Measurements from ENCODE around the gene ESYT3. TPM values are rescaled to one million over a fixed set of nuclear protein-coding genes. Genes with fewer than 3 reads are reported as not detected.
A peak's percentile ranks its signal among the peaks of the same experiment; 100 is the strongest.
"Not testable (repeated sequence)": the region's sequence is repeated elsewhere in the genome, so short reads cannot be mapped to it uniquely, and the experiment has no call there.

ESYT3 gene
- total RNA-seq, 3 donors from 2014 or later: 0.05 to 0.19 (median 0.13) TPM

GRCh38 chr3:138426754-138427153 is 7.7 kb upstream of the ESYT3 start:
- not testable (repeated sequence) for H3K36me3 Mint-ChIP-seq (ENCODE audit: insufficient read depth); H3K4me3 Mint-ChIP-seq; H3K9me3 Mint-ChIP-seq; DNase-seq; H3K4me1 Mint-ChIP-seq (ENCODE audit: low read depth); ATAC-seq
- H3K27me3 Mint-ChIP-seq (ENCODE audit: low read depth): peaks cover 13% of the 10 kb centered on the region

DNA sequence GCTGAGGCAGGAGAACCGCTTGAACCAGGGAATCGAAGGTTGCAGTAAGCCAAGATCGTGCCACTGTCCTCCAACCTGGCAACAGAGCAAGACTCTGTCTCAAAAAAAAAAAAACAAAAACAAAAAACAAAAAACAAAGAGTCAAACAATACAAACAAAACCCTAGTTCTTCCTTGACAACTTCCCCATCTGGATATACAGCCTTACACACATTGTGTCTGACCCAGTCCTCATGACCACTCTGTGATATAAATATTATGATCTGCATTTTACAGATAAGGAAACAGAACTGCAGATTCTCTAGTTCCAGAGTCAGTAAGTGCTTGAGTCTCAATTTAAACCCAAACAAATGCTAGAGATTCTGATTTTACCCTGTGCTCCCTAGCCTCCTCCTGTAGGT is 4.8 kb upstream of the ESYT3 start:
- peaks cover 6% of the 10 kb centered on the region for H3K4me1 Mint-ChIP-seq (ENCODE audit: low read depth)
- no peak for ATAC-seq
- H3K4me3 Mint-ChIP-seq: no peak overlapping the region

GRCh38 chr3:138432576-138433240 is 1.7 kb upstream of the ESYT3 start:
- Mint-ChIP-seq H3K9me3 (no peaks in the 10 kb centered on the region), H3K36me3 (ENCODE audit: insufficient read depth) (no peaks in the 10 kb centered on the region), H3K4me3 (no peak overlapping the region), H3K4me1 (ENCODE audit: low read depth) (peaks cover 11% of the 10 kb centered on the region), H3K27me3 (ENCODE audit: low read depth) (peaks cover 54% of the 10 kb centered on the region)
- DNase-seq (no peak), ATAC-seq (no peak)

More for the DNA sequence above, 4.8 kb upstream of the ESYT3 start:
- Mint-ChIP-seq H3K36me3 (ENCODE audit: insufficient read depth) (no peaks in the 10 kb centered on the region), H3K27me3 (ENCODE audit: low read depth) (peaks cover 33% of the 10 kb centered on the region), H3K9me3 (no peaks in the 10 kb centered on the region)
- no peak for DNase-seq

GRCh38 chr3:138433892-138434275 is 532 bp upstream of the ESYT3 start:
- peak overlapping the region; percentile 62 for H3K4me3 Mint-ChIP-seq
- DNase-seq (no peak), ATAC-seq (no peak)

GRCh38 chr3:138434875-138435772 is 708 bp downstream of the ESYT3 start:
- Mint-ChIP-seq H3K27me3 (ENCODE audit: low read depth) (peaks cover 56% of the 10 kb centered on the region), H3K4me1 (ENCODE audit: low read depth) (peaks cover 11% of the 10 kb centered on the region), H3K9me3 (no peaks in the 10 kb centered on the region), H3K4me3 (peak overlapping the region; percentile 42), H3K36me3 (ENCODE audit: insufficient read depth) (no peaks in the 10 kb centered on the region)
- no peak for DNase-seq
- peak; percentile 12 to 21 for ATAC-seq

More at GRCh38 chr3:138433892-138434275, 532 bp upstream of the ESYT3 start:
- Mint-ChIP-seq H3K36me3 (ENCODE audit: insufficient read depth) (no peaks in the 10 kb centered on the region), H3K4me1 (ENCODE audit: low read depth) (peaks cover 11% of the 10 kb centered on the region), H3K9me3 (no peaks in the 10 kb centered on the region), H3K27me3 (ENCODE audit: low read depth) (peaks cover 55% of the 10 kb centered on the region)

DNA sequence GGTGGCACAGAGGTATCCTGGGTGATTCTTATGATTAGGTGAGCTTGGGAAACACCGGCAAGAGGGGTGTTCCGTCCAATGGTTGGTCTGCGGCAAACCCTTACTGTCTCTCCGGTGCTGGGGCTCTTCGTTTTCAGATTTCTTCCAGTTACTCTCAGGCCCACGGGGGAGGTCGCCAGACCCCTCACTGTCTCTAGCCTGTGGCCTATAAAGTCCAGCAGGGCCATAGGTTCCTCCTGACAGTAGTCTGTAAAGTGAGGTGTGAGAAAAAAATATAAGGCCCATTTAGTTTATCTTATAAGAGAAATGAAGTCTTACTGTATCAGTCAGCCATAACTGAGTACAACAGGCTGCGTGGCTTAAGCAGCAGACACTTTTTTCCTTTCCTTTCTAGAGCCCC is 1.4 kb downstream of the ESYT3 start:
- Mint-ChIP-seq H3K27me3 (ENCODE audit: low read depth) (peaks cover 54% of the 10 kb centered on the region), H3K4me3 (peak overlapping the region; percentile 45), H3K9me3 (no peaks in the 10 kb centered on the region), H3K36me3 (ENCODE audit: insufficient read depth) (no peaks in the 10 kb centered on the region), H3K4me1 (ENCODE audit: low read depth) (peaks cover 11% of the 10 kb centered on the region)
- ATAC-seq (no peak), DNase-seq (no peak)

DNA sequence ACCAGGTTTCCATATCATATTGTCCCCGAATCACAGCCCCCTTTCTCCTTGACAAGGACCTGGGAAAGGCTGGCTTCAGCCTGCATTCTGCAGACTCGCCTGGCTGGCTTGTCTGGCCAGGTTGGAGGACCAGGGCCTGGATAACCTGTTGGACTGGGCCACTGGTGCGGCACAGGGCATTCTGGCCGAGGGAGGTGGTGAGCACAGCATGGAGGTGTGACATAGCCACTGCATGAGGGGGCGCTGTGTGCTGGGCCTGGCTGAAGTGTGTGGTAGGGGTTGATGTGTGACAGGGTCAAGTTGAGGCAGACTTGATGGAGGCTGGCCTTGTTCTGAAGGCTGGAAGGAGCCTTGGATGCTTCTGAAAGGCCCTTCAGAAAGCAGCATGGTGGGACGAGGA is 2.9 kb downstream of the ESYT3 start:
- Mint-ChIP-seq H3K36me3 (ENCODE audit: insufficient read depth) (no peaks in the 10 kb centered on the region), H3K4me3 (no peak overlapping the region), H3K9me3 (no peaks in the 10 kb centered on the region), H3K27me3 (ENCODE audit: low read depth) (peaks cover 46% of the 10 kb centered on the region), H3K4me1 (ENCODE audit: low read depth) (peaks cover 11% of the 10 kb centered on the region)
- DNase-seq: no peak
- ATAC-seq: no peak

DNA sequence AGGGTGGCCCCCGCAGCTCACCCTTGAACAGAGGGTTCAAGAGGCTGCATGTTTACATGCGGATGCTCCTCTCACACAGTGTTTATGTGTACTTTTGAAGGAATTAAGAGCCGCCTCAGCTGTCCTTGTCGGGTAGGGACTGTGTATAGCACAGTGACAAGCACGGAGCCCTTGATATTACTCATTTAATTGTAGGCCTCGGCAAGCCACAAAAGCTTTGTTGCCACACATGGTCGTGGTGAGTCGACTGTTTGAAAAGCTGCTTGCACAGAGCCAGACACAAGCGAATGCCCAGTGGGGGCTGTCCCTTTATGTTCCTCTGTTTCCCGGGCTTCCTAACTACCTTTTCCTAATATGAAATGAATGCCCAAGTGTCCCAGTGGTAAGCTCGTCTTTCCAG is 4.5 kb downstream of the ESYT3 start:
- H3K9me3 Mint-ChIP-seq: no peaks in the 10 kb centered on the region
- H3K36me3 Mint-ChIP-seq (ENCODE audit: insufficient read depth): no peaks in the 10 kb centered on the region
- DNase-seq: no peak
- peaks cover 33% of the 10 kb centered on the region for H3K27me3 Mint-ChIP-seq (ENCODE audit: low read depth)
- H3K4me3 Mint-ChIP-seq: no peak overlapping the region
- peaks cover 7% of the 10 kb centered on the region for H3K4me1 Mint-ChIP-seq (ENCODE audit: low read depth)
- ATAC-seq: no peak

GRCh38 chr3:138439646-138440045 is 5.2 kb downstream of the ESYT3 start:
- ATAC-seq (no peak), DNase-seq (no peak)
- Mint-ChIP-seq H3K36me3 (ENCODE audit: insufficient read depth) (no peaks in the 10 kb centered on the region), H3K4me1 (ENCODE audit: low read depth) (peaks cover 5% of the 10 kb centered on the region), H3K9me3 (no peaks in the 10 kb centered on the region), H3K4me3 (no peak overlapping the region), H3K27me3 (ENCODE audit: low read depth) (peaks cover 29% of the 10 kb centered on the region)

GRCh38 chr3:138440121-138440521 is 5.7 kb downstream of the ESYT3 start:
- H3K4me3 Mint-ChIP-seq: no peak overlapping the region
- peaks cover 29% of the 10 kb centered on the region for H3K27me3 Mint-ChIP-seq (ENCODE audit: low read depth)
- DNase-seq (no peak), ATAC-seq (no peak)
- H3K36me3 Mint-ChIP-seq (ENCODE audit: insufficient read depth): no peaks in the 10 kb centered on the region
- H3K9me3 Mint-ChIP-seq: no peaks in the 10 kb centered on the region
- peaks cover 5% of the 10 kb centered on the region for H3K4me1 Mint-ChIP-seq (ENCODE audit: low read depth)

DNA sequence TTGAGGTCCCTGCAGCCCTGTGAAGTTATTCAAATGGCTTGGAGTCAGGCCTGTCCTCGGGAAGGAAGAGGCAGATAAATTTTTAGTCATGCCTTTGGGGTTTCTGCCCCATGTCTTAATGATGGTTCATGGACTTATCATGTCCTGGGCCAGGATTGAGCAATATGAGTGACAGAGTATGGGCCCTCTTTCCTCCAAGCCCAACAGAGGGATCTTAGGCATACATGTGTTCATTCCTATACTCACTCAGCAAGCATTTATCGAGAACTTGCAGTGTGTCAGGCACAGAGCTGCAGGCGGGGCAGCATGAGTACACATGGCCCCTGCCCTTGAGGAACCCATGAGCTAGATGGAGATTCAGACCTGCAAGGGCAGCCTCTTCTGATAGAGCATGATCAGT is 6.2 kb downstream of the ESYT3 start:
- H3K4me3 Mint-ChIP-seq: no peak overlapping the region
- H3K4me1 Mint-ChIP-seq (ENCODE audit: low read depth): peaks cover 5% of the 10 kb centered on the region
- no peaks in the 10 kb centered on the region for H3K9me3 Mint-ChIP-seq
- no peaks in the 10 kb centered on the region for H3K36me3 Mint-ChIP-seq (ENCODE audit: insufficient read depth)
- no peak for ATAC-seq
- no peak for DNase-seq
- H3K27me3 Mint-ChIP-seq (ENCODE audit: low read depth): peaks cover 29% of the 10 kb centered on the region

GRCh38 chr3:138441256-138441655 is 6.8 kb downstream of the ESYT3 start:
- Mint-ChIP-seq H3K27me3 (ENCODE audit: low read depth) (peaks cover 22% of the 10 kb centered on the region), H3K9me3 (no peaks in the 10 kb centered on the region), H3K4me3 (no peak overlapping the region), H3K4me1 (ENCODE audit: low read depth) (peaks cover under 1% of the 10 kb centered on the region), H3K36me3 (ENCODE audit: insufficient read depth) (no peaks in the 10 kb centered on the region)
- no peak for DNase-seq
- no peak for ATAC-seq

DNA sequence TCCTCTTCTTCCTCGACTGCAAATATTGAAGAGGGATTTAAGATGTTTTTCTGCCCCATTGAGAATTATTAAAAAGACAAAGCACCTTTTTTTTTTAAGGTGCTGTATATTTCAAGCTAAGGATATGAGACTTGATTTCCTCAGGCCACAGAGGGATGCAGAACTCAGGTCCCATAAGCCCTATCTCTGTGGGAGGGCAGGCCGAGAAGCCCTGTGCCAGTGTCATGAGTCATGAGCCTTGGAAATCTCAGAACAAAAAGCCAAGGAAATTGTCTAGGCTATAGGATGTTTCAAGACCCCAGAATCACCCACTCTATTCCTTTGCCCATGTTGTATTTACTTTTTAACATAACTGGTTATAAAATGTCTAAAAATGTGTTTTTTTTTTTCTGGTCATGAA is 7.3 kb downstream of the ESYT3 start:
- H3K27me3 Mint-ChIP-seq (ENCODE audit: low read depth): peaks cover 17% of the 10 kb centered on the region
- H3K4me3 Mint-ChIP-seq: no peak overlapping the region
- H3K4me1 Mint-ChIP-seq (ENCODE audit: low read depth): no peaks in the 10 kb centered on the region
- DNase-seq (no peak), ATAC-seq (no peak)
- H3K9me3 Mint-ChIP-seq: no peaks in the 10 kb centered on the region
- no peaks in the 10 kb centered on the region for H3K36me3 Mint-ChIP-seq (ENCODE audit: insufficient read depth)

GRCh38 chr3:138442433-138442832 is 8.0 kb downstream of the ESYT3 start:
- ATAC-seq: no peak
- Mint-ChIP-seq H3K9me3 (no peaks in the 10 kb centered on the region), H3K4me3 (no peak overlapping the region), H3K27me3 (ENCODE audit: low read depth) (peaks cover 10% of the 10 kb centered on the region), H3K4me1 (ENCODE audit: low read depth) (no peaks in the 10 kb centered on the region), H3K36me3 (ENCODE audit: insufficient read depth) (no peaks in the 10 kb centered on the region)
- DNase-seq: no peak

DNA sequence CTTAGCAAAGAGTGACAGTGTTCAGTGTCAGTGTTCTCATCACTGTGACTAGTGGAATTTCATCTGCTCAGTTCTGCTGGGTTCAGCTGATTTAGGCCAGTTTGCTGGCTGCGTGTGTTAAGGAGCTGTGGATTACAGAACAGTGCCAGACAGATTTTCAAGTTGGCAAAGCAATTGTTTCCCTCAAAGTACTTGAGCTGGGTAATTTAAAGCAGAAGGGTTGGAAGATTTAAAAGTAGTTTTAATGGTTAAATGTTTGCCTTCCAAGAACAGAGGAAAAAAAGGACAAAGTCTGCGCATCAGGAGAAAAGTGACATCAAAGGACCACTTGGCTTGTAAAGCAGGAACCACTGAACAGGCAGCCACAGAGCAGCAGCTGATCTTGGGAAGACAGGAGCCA is 8.7 kb downstream of the ESYT3 start:
- no peak for DNase-seq
- no peak for ATAC-seq
- Mint-ChIP-seq H3K9me3 (no peaks in the 10 kb centered on the region), H3K4me1 (ENCODE audit: low read depth) (no peaks in the 10 kb centered on the region), H3K4me3 (no peak overlapping the region), H3K27me3 (ENCODE audit: low read depth) (peaks cover 7% of the 10 kb centered on the region), H3K36me3 (ENCODE audit: insufficient read depth) (no peaks in the 10 kb centered on the region)
